ENCODE data around the gene DCC. TPM values are rescaled to one million over a fixed set of nuclear protein-coding genes. Genes with fewer than 3 reads are reported as not detected.

DCC gene
- total RNA-seq, 1 experiment from 2014 or later, result not detected

DNA sequence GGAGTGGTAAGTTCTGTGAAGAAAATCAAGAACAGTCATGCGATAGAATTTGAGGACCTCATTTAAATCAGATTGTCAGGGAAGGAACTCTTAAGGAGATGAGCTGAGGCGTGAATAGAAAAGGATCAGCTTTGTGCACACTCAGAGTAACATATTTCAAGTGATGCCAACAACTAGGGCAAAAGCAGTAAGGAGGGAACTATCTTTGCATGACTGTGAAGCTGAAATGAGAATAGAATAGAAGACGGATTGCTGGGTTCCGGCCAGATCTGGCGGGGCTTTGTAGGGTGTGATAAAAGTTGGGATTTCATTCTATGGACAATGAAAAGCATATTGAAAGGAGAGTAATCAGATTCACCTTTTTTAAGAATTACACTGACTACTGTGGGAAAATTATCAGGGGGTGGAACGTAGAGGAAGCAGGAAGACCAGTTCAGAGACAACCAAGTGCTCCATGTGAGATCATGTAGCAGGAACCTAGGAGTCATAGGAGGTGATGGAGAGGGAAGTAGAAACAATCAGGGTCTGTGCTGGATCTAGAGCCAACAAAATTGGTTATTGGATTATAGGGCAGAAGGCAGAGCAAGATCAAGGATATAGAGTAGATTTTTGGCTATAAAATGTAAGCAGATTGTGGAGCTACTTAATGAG, 884.3 kb downstream of the DCC start:
- Histone ChIP-seq H3K79me2 (ENCODE audit: insufficient read depth, low read length) (no peaks in the 10 kb centered on the region), H3K36me3 (ENCODE audit: control insufficient read depth in 1 of 2, insufficient read depth in 2 of 2, low read length in 2 of 2) (no peaks in the 10 kb centered on the region), H3K9ac (ENCODE audit: low read length) (no peak overlapping the region), H3K4me1 (ENCODE audit: control insufficient read depth in 1 of 2, insufficient read depth in 2 of 2, low read length in 2 of 2) (no peaks in the 10 kb centered on the region), H2AFZ (ENCODE audit: low read depth, low read length, poor library complexity, severe bottlenecking) (no peak overlapping the region), H3K9me3 (ENCODE audit: control insufficient read depth in 1 of 2, insufficient read depth in 1 of 2, low read depth in 1 of 2, low read length in 2 of 2) (peaks cover 7 to 10% of the 10 kb centered on the region in 2 experiments; a peak in 2 of 4 replicates), H3K27me3 (ENCODE audit: insufficient read depth, low read length) (no peaks in the 10 kb centered on the region), H3K4me3 (replicated peaks in 1 of 2; ENCODE audit: low read depth in 1 of 2, low read length in 2 of 2) (no peak overlapping the region), H3K27ac (ENCODE audit: low read depth, low read length) (no peak overlapping the region), H3K4me2 (ENCODE audit: low read length) (no peak overlapping the region), H3K9me2 (ENCODE audit: insufficient read depth) (no peaks in the 10 kb centered on the region), H4K20me1 (ENCODE audit: insufficient read depth) (no peaks in the 10 kb centered on the region)
- ATAC-seq (no peak), DNase-seq (ENCODE audit: low read depth, low spot score) (no peak)
- ChIA-PET CTCF (no interaction called here), POLR2A (no interaction called here), RAD21 (ENCODE audit: low non-redundant PET in 1 of 2, low total read pairs in 2 of 2, uncharacterized antibody in 2 of 2, unreplicated experiment in 2 of 2) (no interaction called here)
- intact Hi-C loops (cut with micrococcal nuclease), result no loop called here
- no TSS peak for BruUV-seq (replicated peaks)
- TF ChIP-seq FOSL1 (IDR thresholded peaks at IDR 0.05; ENCODE audit: low read depth) (no peak), TCF7L2 (IDR thresholded peaks at IDR 0.05; ENCODE audit: borderline replicate concordance, extremely low read depth, insufficient read depth, insufficient read length) (no peak), ELF1 (IDR thresholded peaks at IDR 0.05; ENCODE audit: borderline replicate concordance, low read depth) (no peak), ZNF274 (IDR thresholded peaks at IDR 0.05; ENCODE audit: low read depth, low read length) (no peak), ZFX (IDR thresholded peaks at IDR 0.05) (no peak), MAX (IDR thresholded peaks at IDR 0.05) (no peak), POLR2A (IDR thresholded peaks at IDR 0.05; ENCODE audit: borderline replicate concordance, extremely low read depth, insufficient read depth, insufficient read length) (no peak), EZH2 (IDR thresholded peaks at IDR 0.05) (no peak), ZBTB33 (IDR thresholded peaks at IDR 0.05; ENCODE audit: extremely low read depth, insufficient replicate concordance, low read length) (no peak), EGR1 (IDR thresholded peaks at IDR 0.05; ENCODE audit: low read depth) (no peak), SP1 (IDR thresholded peaks at IDR 0.05; ENCODE audit: low read depth) (no peak), SRF (IDR thresholded peaks at IDR 0.05; ENCODE audit: low read depth) (no peak), RAD21 (IDR thresholded peaks at IDR 0.05; ENCODE audit: low read depth) (no peak), POLR2AphosphoS5 (IDR thresholded peaks at IDR 0.05; ENCODE audit: low read depth, low read length) (no peak), SIN3A (IDR thresholded peaks at IDR 0.05; ENCODE audit: low read depth) (no peak), CTCF (IDR thresholded peaks at IDR 0.05 in 2 of 3, conservative IDR thresholded peaks at IDR 0.05 in 1 of 3; ENCODE audit: borderline replicate concordance in 1 of 3, insufficient read depth in 1 of 3, low read depth in 2 of 3, low read length in 2 of 3) (no peak), CBX3 (IDR thresholded peaks at IDR 0.05; ENCODE audit: low read depth) (no peak)
- TF ChIP-seq, protein P1, sequence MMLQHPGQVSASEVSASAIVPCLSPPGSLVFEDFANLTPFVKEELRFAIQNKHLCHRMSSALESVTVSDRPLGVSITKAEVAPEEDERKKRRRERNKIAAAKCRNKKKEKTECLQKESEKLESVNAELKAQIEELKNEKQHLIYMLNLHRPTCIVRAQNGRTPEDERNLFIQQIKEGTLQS (IDR thresholded peaks at IDR 0.05), result no peak

Data from HCT116 (cell line).